CD8-positive, alpha-beta memory T cell (primary cell): ENCODE results near the gene MISP. TPM values are rescaled to one million over a fixed set of nuclear protein-coding genes. Genes with fewer than 3 reads are reported as not detected.

ENCODE experiments used
- CTCF ChIA-PET: fragments of 350-600 bp; sonication (Branson Sonifier 250); formaldehyde crosslinking; loops from one replicate; lab custom pipeline; 2021; ENCODE audit warnings: antibody characterized with exemption; lab: Charles Lee
- POLR2A ChIA-PET: fragments of 350-600 bp; sonication (Branson Sonifier 250); formaldehyde crosslinking; loops from one replicate; lab custom pipeline; 2021; ENCODE audit warnings: antibody characterized with exemption; lab: Charles Lee
- DNase-seq, 5 donors: peaks; one replicate each; pipeline versions ENCODE4 v3.0.0 to v3.0.0-alpha.2; 2020 to 2022; ENCODE audit warnings: mixed read lengths in 1 of 5
- H3K27ac ChIP-seq: one replicate; pipeline ENCODE4 v1.7.0; 2013; ENCODE audit warnings: low read depth, mild to moderate bottlenecking, low read length, moderate library complexity
- H3K27me3 ChIP-seq: 2 replicates; pipeline ENCODE4 v1.7.0; 2013; ENCODE audit warnings: low read length, mild to moderate bottlenecking; ENCODE audit not compliant: insufficient read depth, poor library complexity, severe bottlenecking
- H3K36me3 ChIP-seq: 2 replicates; pipeline ENCODE4 v1.7.0; 2013; ENCODE audit warnings: mild to moderate bottlenecking, low read length, moderate library complexity; ENCODE audit not compliant: insufficient read depth
- H3K4me1 ChIP-seq: 2 replicates; pipeline ENCODE4 v1.7.0; 2013; ENCODE audit warnings: mild to moderate bottlenecking, low read length, moderate library complexity; ENCODE audit not compliant: insufficient read depth
- H3K4me3 ChIP-seq: 2 replicates; pipeline ENCODE4 v1.7.0; 2013; ENCODE audit warnings: mild to moderate bottlenecking, low read length
- H3K9me3 ChIP-seq: 2 replicates; pipeline ENCODE4 v1.7.0; 2013; ENCODE audit warnings: mild to moderate bottlenecking, low read length
- H3K27ac Mint-ChIP-seq, 8 donors: one replicate each; pipeline ENCODE4 v1.8.0; 2020 to 2021; ENCODE audit warnings: mixed read lengths in 8 of 8, mild to moderate bottlenecking in 6 of 8, inconsistent platforms in 3 of 8, moderate library complexity in 3 of 8
- H3K27me3 Mint-ChIP-seq, 2 donors: one replicate each; pipeline ENCODE4 v1.8.0; 2020 to 2021; ENCODE audit warnings: mixed read lengths in 2 of 2, mild to moderate bottlenecking in 1 of 2, moderate library complexity in 1 of 2
- H3K36me3 Mint-ChIP-seq, 3 donors: one replicate each; pipeline ENCODE4 v1.8.0; 2020 to 2021; ENCODE audit warnings: mixed read lengths in 3 of 3, inconsistent platforms in 1 of 3, mild to moderate bottlenecking in 1 of 3
- H3K4me1 Mint-ChIP-seq, 3 donors: one replicate each; pipeline ENCODE4 v1.8.0; 2020 to 2021; ENCODE audit warnings: mixed read lengths in 3 of 3, inconsistent platforms in 1 of 3, mild to moderate bottlenecking in 1 of 3
- H3K4me3 Mint-ChIP-seq, 7 donors: one replicate each; pipeline ENCODE4 v1.8.0; 2020 to 2021; ENCODE audit warnings: mixed read lengths in 7 of 7, mild to moderate bottlenecking in 6 of 7, moderate library complexity in 4 of 7, inconsistent platforms in 2 of 7
- H3K9me3 Mint-ChIP-seq, 5 donors: one replicate each; pipeline ENCODE4 v1.8.0; 2020 to 2022; ENCODE audit warnings: mixed read lengths in 5 of 5, mild to moderate bottlenecking in 3 of 5, moderate library complexity in 2 of 5, inconsistent platforms in 1 of 5
- polyA plus RNA-seq: library from polyadenylated mRNA; unstranded; fragments of 300-500 nt; fragmentation: Illumina TruSeq; gene quantifications from one replicate; pipeline ENCODE4 v1.2.3, GENCODE V29; 2021
- total RNA-seq, 2 experiments: library from RNA; stranded (reverse); gene quantifications; one replicate each; pipeline ENCODE4 v1.2.3, GENCODE V29; 2021

The MISP gene
- total and polyA plus RNA-seq, 3 experiments from 2014 or later: not detected

- Histone ChIP-seq H3K36me3 (peaks cover 24% of the 10 kb centered on the region), H3K27ac (peak overlapping the region; percentile 81), H3K27me3 (no peaks in the 10 kb centered on the region), H3K9me3 (no peaks in the 10 kb centered on the region), H3K4me1 (peaks cover 61% of the 10 kb centered on the region), H3K4me3 (peak overlapping the region; percentile 68)
- no peak for DNase-seq
- ChIA-PET CTCF (interaction anchor here (0.9 kb wide), 1 partner anchor 52 kb away, joined by 3 read pairs; no protein-coding TSS in a partner anchor), POLR2A (no interaction called here)
- Mint-ChIP-seq H3K27me3 (peaks cover 0 to 4% of the 10 kb centered on the region in 2 donors), H3K36me3 (peaks cover 0 to 46% (median 1%) of the 10 kb centered on the region in 3 donors), H3K4me1 (peaks cover 49 to 59% (median 52%) of the 10 kb centered on the region in 3 donors), H3K27ac (peak overlapping the region; percentile 56 to 98 (median 91)), H3K9me3 (no peaks in the 10 kb centered on the region), H3K4me3 (peak overlapping the region; percentile 85 to 93 (median 89))
These were observed 48.4 kb downstream of the MISP start for GRCh38 chr19:799076-799881.

GRCh38 chr19:800360-801029, 49.6 kb downstream of the MISP start:
- Histone ChIP-seq H3K27me3 (no peaks in the 10 kb centered on the region), H3K4me1 (peaks cover 61% of the 10 kb centered on the region), H3K4me3 (peak overlapping the region; percentile 41), H3K9me3 (no peaks in the 10 kb centered on the region), H3K27ac (peak overlapping the region; percentile 54), H3K36me3 (peaks cover 36% of the 10 kb centered on the region)
- H3K27me3 Mint-ChIP-seq: peaks cover 0 to 4% of the 10 kb centered on the region in 2 donors
- DNase-seq: no peak
- H3K9me3 Mint-ChIP-seq: no peaks in the 10 kb centered on the region
- POLR2A ChIA-PET: no interaction called here
- H3K4me1 Mint-ChIP-seq: peaks cover 51 to 59% (median 52%) of the 10 kb centered on the region in 3 donors
- peak overlapping the region; percentile 56 to 96 (median 92) for H3K27ac Mint-ChIP-seq
- peak overlapping the region; percentile 85 to 93 (median 89) for H3K4me3 Mint-ChIP-seq
- H3K36me3 Mint-ChIP-seq: peaks cover 0 to 53% (median 1%) of the 10 kb centered on the region in 3 donors
- CTCF ChIA-PET: interaction anchor here (0.8 kb wide), 1 partner anchor 63 kb away, joined by 3 read pairs; no protein-coding TSS in a partner anchor

GRCh38 chr19:801030-801860, 50.3 kb downstream of the MISP start:
- peaks cover 39% of the 10 kb centered on the region for H3K36me3 ChIP-seq
- peaks cover 0 to 4% of the 10 kb centered on the region in 2 donors for H3K27me3 Mint-ChIP-seq
- H3K4me3 Mint-ChIP-seq: peak overlapping the region; percentile 49 to 77 (median 72)
- no peaks in the 10 kb centered on the region for H3K27me3 ChIP-seq
- H3K9me3 ChIP-seq: no peaks in the 10 kb centered on the region
- H3K4me3 ChIP-seq: peak overlapping the region; percentile 5
- peaks cover 57% of the 10 kb centered on the region for H3K4me1 ChIP-seq
- peak overlapping the region; percentile 46 to 95 (median 76) for H3K27ac Mint-ChIP-seq
- peaks cover 51 to 59% (median 52%) of the 10 kb centered on the region in 3 donors for H3K4me1 Mint-ChIP-seq
- ChIA-PET CTCF (interaction anchor here (0.8 to 0.9 kb wide), 2 partner anchors 30 to 62 kb away, joined by 3 read pairs; no protein-coding TSS in a partner anchor), POLR2A (interaction anchor here (0.6 kb wide), 2 partner anchors 63 to 92 kb away, joined by 3 to 5 read pairs; partner anchors contain the start of genes MED16 and RNU6-9)
- peak in 1 of 5 donors; percentile 32 for DNase-seq
- peaks cover 0 to 55% (median 1%) of the 10 kb centered on the region in 3 donors for H3K36me3 Mint-ChIP-seq
- no peaks in the 10 kb centered on the region for H3K9me3 Mint-ChIP-seq
- no peak overlapping the region for H3K27ac ChIP-seq

GRCh38 chr19:801861-802497, 51.1 kb downstream of the MISP start:
- CTCF ChIA-PET: interaction anchor here (0.9 kb wide), 1 partner anchor 31 kb away, joined by 3 read pairs; no protein-coding TSS in a partner anchor
- H3K4me3 ChIP-seq: peak overlapping the region; percentile 5
- peaks cover 54% of the 10 kb centered on the region for H3K4me1 ChIP-seq

GRCh38 chr19:802498-803098, 51.7 kb downstream of the MISP start:
- peaks cover 51 to 60% (median 51%) of the 10 kb centered on the region in 3 donors for H3K4me1 Mint-ChIP-seq
- peak overlapping the region in 6 of 8 donors; percentile 56 to 90 (median 84) for H3K27ac Mint-ChIP-seq
- H3K27me3 Mint-ChIP-seq: peaks cover 0 to 8% of the 10 kb centered on the region in 2 donors
- ChIA-PET CTCF (no interaction called here), POLR2A (no interaction called here)
- Histone ChIP-seq H3K4me1 (peaks cover 54% of the 10 kb centered on the region), H3K27me3 (no peaks in the 10 kb centered on the region), H3K9me3 (no peaks in the 10 kb centered on the region), H3K4me3 (no peak overlapping the region), H3K27ac (no peak overlapping the region), H3K36me3 (peaks cover 52% of the 10 kb centered on the region)
- no peak for DNase-seq
- no peaks in the 10 kb centered on the region for H3K9me3 Mint-ChIP-seq
- peak overlapping the region; percentile 32 to 76 (median 69) for H3K4me3 Mint-ChIP-seq
- H3K36me3 Mint-ChIP-seq: peaks cover 4 to 66% (median 4%) of the 10 kb centered on the region in 3 donors

More at GRCh38 chr19:801861-802497, 51.1 kb downstream of the MISP start:
- Mint-ChIP-seq H3K4me3 (peak overlapping the region; percentile 41 to 77 (median 72)), H3K4me1 (peaks cover 46 to 55% (median 47%) of the 10 kb centered on the region in 3 donors), H3K27me3 (peaks cover 0 to 4% of the 10 kb centered on the region in 2 donors), H3K36me3 (peaks cover 0 to 60% (median 1%) of the 10 kb centered on the region in 3 donors), H3K9me3 (no peaks in the 10 kb centered on the region), H3K27ac (peak overlapping the region; percentile 35 to 90 (median 78))
- H3K27ac ChIP-seq: no peak overlapping the region
- H3K27me3 ChIP-seq: no peaks in the 10 kb centered on the region
- POLR2A ChIA-PET: interaction anchor here (0.6 kb wide), 1 partner anchor 62 kb away, joined by 5 read pairs; no protein-coding TSS in a partner anchor
- no peaks in the 10 kb centered on the region for H3K9me3 ChIP-seq
- peaks cover 45% of the 10 kb centered on the region for H3K36me3 ChIP-seq
- no peak for DNase-seq

GRCh38 chr19:803099-803561, 52.2 kb downstream of the MISP start:
- H3K27ac ChIP-seq: no peak overlapping the region
- no peak for DNase-seq
- Mint-ChIP-seq H3K27ac (peak overlapping the region in 3 of 8 donors; percentile 29 to 90 (median 56)), H3K27me3 (peaks cover 0 to 12% of the 10 kb centered on the region in 2 donors), H3K4me3 (peak overlapping the region in 3 of 7 donors; percentile 15 to 52 (median 44)), H3K9me3 (no peaks in the 10 kb centered on the region), H3K4me1 (peaks cover 54 to 64% (median 54%) of the 10 kb centered on the region in 3 donors), H3K36me3 (peaks cover 6 to 72% (median 7%) of the 10 kb centered on the region in 3 donors)
- peaks cover 57% of the 10 kb centered on the region for H3K36me3 ChIP-seq
- ChIA-PET CTCF (no interaction called here), POLR2A (no interaction called here)
- no peaks in the 10 kb centered on the region for H3K9me3 ChIP-seq
- no peak overlapping the region for H3K4me3 ChIP-seq
- H3K4me1 ChIP-seq: peaks cover 54% of the 10 kb centered on the region
- no peaks in the 10 kb centered on the region for H3K27me3 ChIP-seq
